ENCODE measurements around the gene SHANK1. TPM values are rescaled to one million over a fixed set of nuclear protein-coding genes. Genes with fewer than 3 reads are reported as not detected.

The SHANK1 gene
- total RNA-seq, 4 donors from 2014 or later, result 0.42 to 6.6 TPM; not detected in 2

DNA sequence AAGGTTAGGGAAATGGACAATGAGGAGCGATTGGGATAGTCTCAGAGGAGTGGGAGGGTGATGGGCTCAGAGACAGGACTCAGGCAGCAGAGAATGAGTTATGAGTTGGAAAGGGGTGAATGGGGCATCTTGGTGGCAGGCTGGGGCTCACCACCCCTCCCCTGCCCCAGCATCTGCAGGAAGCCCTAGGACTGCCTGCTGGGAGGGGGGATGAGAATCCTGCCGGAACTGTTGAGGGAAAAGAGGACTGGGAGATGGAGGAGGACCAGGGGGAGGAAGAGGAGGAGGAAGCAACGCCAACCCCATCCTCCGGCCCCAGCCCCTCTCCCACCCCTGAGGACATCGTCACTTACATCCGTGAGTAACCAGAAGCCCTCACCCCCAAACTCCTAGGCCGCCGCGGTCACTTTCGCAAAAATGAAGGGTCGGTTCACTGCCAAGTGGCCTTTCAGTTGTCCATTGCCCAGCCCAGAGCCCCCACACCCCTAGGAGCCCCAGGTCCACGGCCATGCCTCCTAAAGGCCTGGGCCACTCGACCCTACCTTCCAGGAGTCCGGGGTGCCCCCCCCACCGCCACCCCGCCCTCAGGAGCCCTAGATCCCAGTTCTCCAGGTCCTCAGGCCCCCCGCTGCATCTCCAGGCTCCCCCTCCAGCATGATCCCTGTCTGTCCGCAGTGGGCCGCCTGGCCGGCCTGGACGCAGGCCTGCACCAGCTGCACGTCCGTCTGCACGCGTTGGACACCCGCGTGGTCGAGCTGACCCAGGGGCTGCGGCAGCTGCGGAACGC, 4.3 kb upstream of the SHANK1 start:
- WGBS, result 8% methylated on average over 21 of the region's 31 CpGs
- no peaks in the 10 kb centered on the region for H3K9me3 ChIP-seq
- no peaks in the 10 kb centered on the region for H3K36me3 ChIP-seq
- H3K27me3 ChIP-seq, result peaks cover 32% of the 10 kb centered on the region
- H3K4me1 ChIP-seq, result peaks cover 59% of the 10 kb centered on the region
- H3K27ac ChIP-seq, result peak overlapping the region; percentile 7
- H3K4me3 ChIP-seq, result peak overlapping the region; percentile 61
- TF ChIP-seq, protein P1, sequence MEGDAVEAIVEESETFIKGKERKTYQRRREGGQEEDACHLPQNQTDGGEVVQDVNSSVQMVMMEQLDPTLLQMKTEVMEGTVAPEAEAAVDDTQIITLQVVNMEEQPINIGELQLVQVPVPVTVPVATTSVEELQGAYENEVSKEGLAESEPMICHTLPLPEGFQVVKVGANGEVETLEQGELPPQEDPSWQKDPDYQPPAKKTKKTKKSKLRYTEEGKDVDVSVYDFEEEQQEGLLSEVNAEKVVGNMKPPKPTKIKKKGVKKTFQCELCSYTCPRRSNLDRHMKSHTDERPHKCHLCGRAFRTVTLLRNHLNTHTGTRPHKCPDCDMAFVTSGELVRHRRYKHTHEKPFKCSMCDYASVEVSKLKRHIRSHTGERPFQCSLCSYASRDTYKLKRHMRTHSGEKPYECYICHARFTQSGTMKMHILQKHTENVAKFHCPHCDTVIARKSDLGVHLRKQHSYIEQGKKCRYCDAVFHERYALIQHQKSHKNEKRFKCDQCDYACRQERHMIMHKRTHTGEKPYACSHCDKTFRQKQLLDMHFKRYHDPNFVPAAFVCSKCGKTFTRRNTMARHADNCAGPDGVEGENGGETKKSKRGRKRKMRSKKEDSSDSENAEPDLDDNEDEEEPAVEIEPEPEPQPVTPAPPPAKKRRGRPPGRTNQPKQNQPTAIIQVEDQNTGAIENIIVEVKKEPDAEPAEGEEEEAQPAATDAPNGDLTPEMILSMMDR (IDR thresholded peaks at IDR 0.05), result no peak
- DNase-seq (ENCODE audit: low spot score in 2 of 2), result peak in 1 of 2 donors; percentile 67

- no peak for TF ChIP-seq POLR2AphosphoS5 (IDR thresholded peaks at IDR 0.05)
- TF ChIP-seq, protein P1 (IDR thresholded peaks at IDR 0.05), result no peak
- no peak for TF ChIP-seq POLR2A (IDR thresholded peaks at IDR 0.05)
- no peak for TF ChIP-seq EP300 (IDR thresholded peaks at IDR 0.05)
- H3K27me3 ChIP-seq, result peaks cover 39% of the 10 kb centered on the region
- H3K36me3 ChIP-seq, result no peaks in the 10 kb centered on the region
- 39% methylated on average over 15 of the region's 15 CpGs for WGBS
- DNase-seq (ENCODE audit: low spot score in 2 of 2), result peak in 1 of 2 donors; percentile 73
- peak within 1 kb of the TSS; percentile 61 for H3K4me3 ChIP-seq
- peaks cover 63% of the 10 kb centered on the region for H3K4me1 ChIP-seq
- no peaks in the 10 kb centered on the region for H3K9me3 ChIP-seq
- peak within 1 kb of the TSS; percentile 7 for H3K27ac ChIP-seq
Measured at GRCh38 chr19:50723069-50723468, 3.5 kb upstream of the SHANK1 start, which contains the start of gene CLEC11A. TSS of gene CLEC11A (plus strand) at chr19:50723364. CDS start at chr19:50723526, 162 bp downstream.

GRCh38 chr19:50722201-50723013, 2.8 kb upstream of the SHANK1 start:
- H3K4me1 ChIP-seq, result peaks cover 60% of the 10 kb centered on the region
- TF ChIP-seq POLR2AphosphoS5 (IDR thresholded peaks at IDR 0.05) (no peak), POLR2A (IDR thresholded peaks at IDR 0.05) (no peak)
- peak overlapping the region; percentile 61 for H3K4me3 ChIP-seq
- H3K27ac ChIP-seq, result no peak overlapping the region
- DNase-seq (ENCODE audit: low spot score in 2 of 2), result no peak
- H3K36me3 ChIP-seq, result no peaks in the 10 kb centered on the region
- H3K9me3 ChIP-seq, result no peaks in the 10 kb centered on the region
- 81% methylated on average over 7 of the region's 15 CpGs for WGBS
- H3K27me3 ChIP-seq, result peaks cover 42% of the 10 kb centered on the region

DNA sequence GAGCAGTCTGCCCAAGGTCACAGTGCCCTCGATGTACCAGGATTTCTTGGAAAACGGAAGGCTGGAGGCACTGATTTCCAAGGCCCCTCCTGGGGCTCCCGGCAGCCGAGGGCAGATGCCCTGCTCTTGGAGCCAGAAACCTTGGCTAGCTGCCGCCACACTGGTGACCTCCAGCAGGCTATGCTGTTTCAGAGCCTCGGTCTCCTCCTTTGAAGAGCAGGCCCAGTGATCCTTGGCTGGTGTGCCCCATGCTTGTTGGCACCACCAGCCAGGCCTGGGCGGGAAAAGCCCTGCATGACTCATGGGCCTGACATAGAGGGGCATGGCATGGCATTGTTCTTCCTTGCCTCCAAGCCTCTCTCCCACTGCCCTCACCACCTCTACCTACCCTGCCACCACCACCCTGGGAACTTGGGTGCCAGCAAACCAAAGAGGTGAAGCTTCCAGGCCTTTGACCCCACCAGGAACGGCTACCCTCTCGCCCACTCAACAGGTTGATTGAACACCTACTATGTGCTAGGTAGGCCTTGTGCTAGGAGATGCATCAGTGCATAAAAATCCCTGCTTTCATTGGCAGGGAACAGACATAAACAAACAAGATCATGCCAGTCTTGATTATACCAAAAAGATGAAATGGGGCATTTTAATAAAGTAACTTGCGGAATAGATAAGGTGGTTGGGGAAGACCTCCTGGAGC, 2.0 kb upstream of the SHANK1 start:
- no peaks in the 10 kb centered on the region for H3K9me3 ChIP-seq
- peaks cover 50% of the 10 kb centered on the region for H3K27me3 ChIP-seq
- DNase-seq (ENCODE audit: low spot score in 2 of 2), result no peak
- TF ChIP-seq POLR2A (IDR thresholded peaks at IDR 0.05) (no peak), EP300 (IDR thresholded peaks at IDR 0.05) (no peak), POLR2AphosphoS5 (IDR thresholded peaks at IDR 0.05) (no peak)
- TF ChIP-seq, protein P1 (IDR thresholded peaks at IDR 0.05), result no peak
- 83% methylated on average over 3 of the region's 10 CpGs for WGBS
- H3K4me1 ChIP-seq, result peaks cover 60% of the 10 kb centered on the region
- no peak overlapping the region for H3K27ac ChIP-seq
- no peaks in the 10 kb centered on the region for H3K36me3 ChIP-seq
- no peak overlapping the region for H3K4me3 ChIP-seq

DNA sequence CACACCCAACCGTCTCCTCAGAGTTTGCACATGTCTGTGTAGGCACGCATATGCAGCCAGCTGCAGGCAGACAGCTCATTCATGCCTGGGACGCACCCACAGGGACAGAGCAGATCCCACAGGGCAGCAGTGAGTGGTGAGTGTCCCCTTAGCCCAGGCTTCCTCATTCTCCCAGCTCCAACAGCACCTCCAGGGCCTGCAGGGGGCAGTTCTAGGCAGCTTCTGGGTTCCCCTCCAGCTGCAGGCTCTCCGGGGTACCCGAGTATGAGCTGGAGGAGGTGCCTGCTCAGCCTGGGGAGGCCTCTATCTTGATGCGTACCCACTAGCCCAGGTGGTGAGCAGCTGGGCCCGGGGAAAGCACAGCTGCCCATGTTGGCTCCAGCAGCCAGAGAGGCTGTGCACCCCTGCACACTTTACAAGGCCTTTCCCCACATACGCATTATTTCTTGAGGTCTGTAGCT, 1.3 kb upstream of the SHANK1 start:
- Histone ChIP-seq H3K36me3 (no peaks in the 10 kb centered on the region), H3K4me3 (no peak overlapping the region), H3K27me3 (peaks cover 56% of the 10 kb centered on the region), H3K27ac (no peak overlapping the region), H3K9me3 (no peaks in the 10 kb centered on the region), H3K4me1 (peaks cover 55% of the 10 kb centered on the region)
- WGBS, result 22% methylated on average over 3 of the region's 8 CpGs
- no peak for DNase-seq (ENCODE audit: low spot score in 2 of 2)
- TF ChIP-seq, protein P1 (IDR thresholded peaks at IDR 0.05), result no peak
- no peak for TF ChIP-seq EP300 (IDR thresholded peaks at IDR 0.05)
- no peak for TF ChIP-seq POLR2AphosphoS5 (IDR thresholded peaks at IDR 0.05)
- TF ChIP-seq POLR2A (IDR thresholded peaks at IDR 0.05), result no peak

Data from suprapubic skin (tissue), 4 donors.